A673 (cell line): Measurements from ENCODE around the gene UCP3.

ENCODE experiments used
- CTCF ChIP-seq: fragments of 300-800, 200-600 bp; sonication (generic); conservative IDR thresholded peaks from 2 replicates; pipeline ENCODE4 v1.5.1; 2017; ENCODE audit warnings: low read depth, mild to moderate bottlenecking, antibody characterized with exemption, low read length, moderate library complexity, mixed read lengths
- EZH2 ChIP-seq: fragments of 200-600 bp; sonication (generic); IDR thresholded peaks from 2 replicates; pipeline ENCODE4 v1.6.1; 2017; ENCODE audit warnings: borderline replicate concordance, low read depth, mild to moderate bottlenecking, mixed read lengths, antibody characterized with exemption, low read length; ENCODE audit not compliant: poor library complexity, severe bottlenecking

- no peak for TF ChIP-seq CTCF
- no peak for TF ChIP-seq EZH2
Measured at GRCh38 chr11:73961321-73961720, 47.6 kb downstream of the UCP3 start.
